WTC11 (cell line): ENCODE results near the gene NRXN3. TPM values are rescaled to one million over a fixed set of nuclear protein-coding genes. Genes with fewer than 3 reads are reported as not detected.

Experiments used
- ATAC-seq: fragments of 200-7000 bp; cut with Tn5 transposase; 2 replicates; pipeline ENCODE4 v1.10.0; 2021; ENCODE audit warnings: mild to moderate bottlenecking, moderate library complexity
- CTCF ChIA-PET: fragments of 300-600 bp; sonication (Branson Sonifier 250); formaldehyde crosslinking; loops from one replicate; lab custom pipeline; 2021; ENCODE audit warnings: antibody characterized with exemption; lab: Charles Lee
- POLR2A ChIA-PET: fragments of 350-600 bp; sonication (Branson Sonifier 250); formaldehyde crosslinking; loops from one replicate; lab custom pipeline; 2021; ENCODE audit warnings: antibody characterized with exemption; lab: Charles Lee
- DNase-seq: peaks from one replicate; pipeline ENCODE4 v3.0.0; 2021; ENCODE audit warnings: low spot score
- H3K27ac Mint-ChIP-seq: 2 replicates; pipeline ENCODE4 v1.8.0; 2021; ENCODE audit warnings: mixed read lengths
- H3K27me3 Mint-ChIP-seq: 2 replicates; pipeline ENCODE4 v1.8.0; 2021; ENCODE audit warnings: low read depth, mild to moderate bottlenecking, moderate library complexity, mixed read lengths
- H3K36me3 Mint-ChIP-seq: 2 replicates; pipeline ENCODE4 v1.8.0; 2021; ENCODE audit warnings: mixed read lengths
- H3K4me1 Mint-ChIP-seq: 2 replicates; pipeline ENCODE4 v1.8.0; 2022; ENCODE audit warnings: mixed read lengths
- H3K4me3 Mint-ChIP-seq: 2 replicates; pipeline ENCODE4 v1.8.0; 2021; ENCODE audit warnings: mild to moderate bottlenecking, moderate library complexity, mixed read lengths
- H3K9me3 Mint-ChIP-seq: 2 replicates; pipeline ENCODE4 v1.8.0; 2021; ENCODE audit warnings: mixed read lengths
- ESRRA ChIP-seq: sonication (generic); formaldehyde crosslinking; IDR thresholded peaks from 2 replicates; pipeline ENCODE4 v1.8.1; 2022; ENCODE audit warnings: mild to moderate bottlenecking, missing genetic modification reagents, borderline replicate concordance
- ETV6 ChIP-seq: sonication (generic); formaldehyde crosslinking; IDR thresholded peaks from 2 replicates; pipeline ENCODE4 v1.8.1; 2022; ENCODE audit warnings: mild to moderate bottlenecking, missing genetic modification reagents
- GRHL2 ChIP-seq: fragments of 250-450 bp; sonication (Bioruptor Pico); IDR thresholded peaks from 2 replicates; pipeline ENCODE4 v1.8.0; 2022; ENCODE audit warnings: mild to moderate bottlenecking, moderate library complexity; ENCODE audit not compliant: insufficient replicate concordance, severe bottlenecking
- HMGA2 ChIP-seq: fragments of 250-450 bp; sonication (Bioruptor Pico); IDR thresholded peaks from 2 replicates; pipeline ENCODE4 v1.4.0; 2021; ENCODE audit warnings: mild to moderate bottlenecking, moderate library complexity
- JAZF1 ChIP-seq: fragments of 250-450 bp; sonication (Bioruptor Pico); IDR thresholded peaks from 2 replicates; pipeline ENCODE4 v1.9.0; 2021; ENCODE audit warnings: moderate library complexity, mild to moderate bottlenecking, inconsistent platforms
- JUN ChIP-seq: sonication (generic); formaldehyde crosslinking; IDR thresholded peaks from 2 replicates; pipeline ENCODE4 v1.8.0; 2023; ENCODE audit warnings: mild to moderate bottlenecking, missing genetic modification reagents
- KAT7 ChIP-seq: sonication (generic); formaldehyde crosslinking; IDR thresholded peaks from 2 replicates; pipeline ENCODE4 v1.8.1; 2023; ENCODE audit warnings: missing genetic modification reagents, mild to moderate bottlenecking, borderline replicate concordance
- NFATC4 ChIP-seq: fragments of 250-450 bp; sonication (Bioruptor Pico); IDR thresholded peaks from 2 replicates; pipeline ENCODE4 v1.9.0; 2021; ENCODE audit warnings: mild to moderate bottlenecking
- NFYB ChIP-seq: sonication (generic); formaldehyde crosslinking; conservative IDR thresholded peaks from 2 replicates; pipeline ENCODE4 v1.8.0; 2022; ENCODE audit warnings: low read depth, missing genetic modification reagents
- NR2C2 ChIP-seq: sonication (generic); formaldehyde crosslinking; IDR thresholded peaks from 2 replicates; pipeline ENCODE4 v1.8.0; 2022; ENCODE audit warnings: mild to moderate bottlenecking, missing genetic modification reagents
- SMAD4 ChIP-seq: sonication (generic); formaldehyde crosslinking; IDR thresholded peaks from 2 replicates; pipeline ENCODE4 v1.8.0; 2022; ENCODE audit warnings: mild to moderate bottlenecking, missing genetic modification reagents
- SP1 ChIP-seq: sonication (generic); formaldehyde crosslinking; conservative IDR thresholded peaks from 2 replicates; pipeline ENCODE4 v1.8.1; 2022; ENCODE audit warnings: missing genetic modification reagents
- TCF7 ChIP-seq: sonication (generic); formaldehyde crosslinking; IDR thresholded peaks from 2 replicates; pipeline ENCODE4 v1.8.0; 2022; ENCODE audit warnings: mild to moderate bottlenecking, low read depth, missing genetic modification reagents, moderate library complexity
- ZNF138 ChIP-seq: sonication (generic); formaldehyde crosslinking; conservative IDR thresholded peaks from 2 replicates; pipeline ENCODE4 v1.8.1; 2022; ENCODE audit warnings: mild to moderate bottlenecking, moderate library complexity, missing genetic modification reagents
- ZNF317 ChIP-seq: sonication (generic); formaldehyde crosslinking; IDR thresholded peaks from 2 replicates; pipeline ENCODE4 v1.8.1; 2023; ENCODE audit warnings: low read depth, mild to moderate bottlenecking, moderate library complexity, missing genetic modification reagents, borderline replicate concordance
- total RNA-seq: library from RNA; stranded (reverse); gene quantifications from 3 replicates; pipeline ENCODE4 v1.2.3, GENCODE V29; 2021
- TF ChIP-seq, protein P1 (sequence below): sonication (generic); formaldehyde crosslinking; IDR thresholded peaks from 2 replicates; pipeline ENCODE4 v1.8.0; 2022; ENCODE audit warnings: mild to moderate bottlenecking, missing genetic modification reagents
- TF ChIP-seq, protein P2 (sequence below): sonication (generic); formaldehyde crosslinking; conservative IDR thresholded peaks from 2 replicates; pipeline ENCODE4 v1.8.1; 2022; ENCODE audit warnings: mild to moderate bottlenecking, missing genetic modification reagents
- TF ChIP-seq, protein P3 (sequence below): sonication (generic); formaldehyde crosslinking; IDR thresholded peaks from 2 replicates; pipeline ENCODE4 v1.8.0; 2023; ENCODE audit warnings: mild to moderate bottlenecking, missing genetic modification reagents
- TF ChIP-seq, protein P4 (sequence below): sonication (generic); formaldehyde crosslinking; IDR thresholded peaks from 2 replicates; pipeline ENCODE4 v1.8.1; 2023; ENCODE audit warnings: mild to moderate bottlenecking, moderate library complexity, missing genetic modification reagents
- TF ChIP-seq, protein P5 (sequence below): sonication (generic); formaldehyde crosslinking; IDR thresholded peaks from 2 replicates; pipeline ENCODE4 v1.8.0; 2023; ENCODE audit warnings: missing genetic modification reagents

Gene NRXN3
- total RNA-seq, 1 experiment from 2014 or later = 3.0 TPM

DNA sequence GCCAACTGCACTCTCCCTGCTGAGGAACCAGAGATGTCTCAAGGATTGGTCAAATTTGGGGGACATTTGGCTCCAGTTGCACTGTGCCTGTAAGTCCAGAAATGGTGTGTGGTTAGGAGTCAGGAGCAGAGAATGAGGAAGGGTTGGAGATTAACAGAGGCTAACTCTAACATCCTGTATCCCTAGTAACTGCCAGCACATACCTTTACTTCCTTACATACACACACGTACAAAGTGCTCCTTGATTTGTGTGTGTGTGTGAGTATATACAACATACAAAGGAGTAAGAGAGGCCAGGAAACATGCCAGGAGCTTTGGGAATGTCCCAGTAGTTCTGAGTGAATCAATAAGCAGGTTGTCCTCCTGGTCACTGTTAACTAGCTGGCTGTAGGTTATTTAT lies 39.8 kb upstream of the NRXN3 start (continued):
- TF ChIP-seq, protein P1, sequence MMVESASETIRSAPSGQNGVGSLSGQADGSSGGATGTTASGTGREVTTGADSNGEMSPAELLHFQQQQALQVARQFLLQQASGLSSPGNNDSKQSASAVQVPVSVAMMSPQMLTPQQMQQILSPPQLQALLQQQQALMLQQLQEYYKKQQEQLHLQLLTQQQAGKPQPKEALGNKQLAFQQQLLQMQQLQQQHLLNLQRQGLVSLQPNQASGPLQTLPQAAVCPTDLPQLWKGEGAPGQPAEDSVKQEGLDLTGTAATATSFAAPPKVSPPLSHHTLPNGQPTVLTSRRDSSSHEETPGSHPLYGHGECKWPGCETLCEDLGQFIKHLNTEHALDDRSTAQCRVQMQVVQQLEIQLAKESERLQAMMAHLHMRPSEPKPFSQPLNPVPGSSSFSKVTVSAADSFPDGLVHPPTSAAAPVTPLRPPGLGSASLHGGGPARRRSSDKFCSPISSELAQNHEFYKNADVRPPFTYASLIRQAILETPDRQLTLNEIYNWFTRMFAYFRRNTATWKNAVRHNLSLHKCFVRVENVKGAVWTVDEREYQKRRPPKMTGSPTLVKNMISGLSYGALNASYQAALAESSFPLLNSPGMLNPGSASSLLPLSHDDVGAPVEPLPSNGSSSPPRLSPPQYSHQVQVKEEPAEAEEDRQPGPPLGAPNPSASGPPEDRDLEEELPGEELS (CRISPR knock-in tag) = no peak
- no peak for TF ChIP-seq ZNF138 (CRISPR knock-in tag)

DNA sequence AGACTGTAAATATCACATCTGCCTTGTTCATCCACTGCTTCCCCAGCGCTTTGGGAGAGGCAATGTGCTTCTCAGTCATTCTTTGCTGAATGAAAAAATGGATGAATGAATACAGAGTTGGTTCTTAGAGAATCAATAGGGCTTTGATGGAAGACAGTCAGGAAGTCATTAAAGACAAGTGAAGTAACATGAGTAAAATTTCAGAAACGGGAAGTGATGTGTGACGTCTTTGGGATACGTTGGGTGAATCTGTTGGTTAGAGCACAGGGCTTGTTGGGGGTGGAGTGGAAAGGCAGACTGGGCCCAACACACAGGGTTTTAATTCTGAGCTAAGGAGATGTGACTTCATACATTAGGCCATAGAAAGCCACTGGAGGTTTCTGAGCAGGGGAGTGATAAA lies 39.0 kb upstream of the NRXN3 start:
- no peaks in the 10 kb centered on the region for H3K27me3 Mint-ChIP-seq
- ATAC-seq = no peak
- peaks cover 11% of the 10 kb centered on the region for H3K4me1 Mint-ChIP-seq
- ChIA-PET POLR2A (no interaction called here), CTCF (no interaction called here)
- DNase-seq = no peak
- no peak overlapping the region for H3K4me3 Mint-ChIP-seq
- no peak for TF ChIP-seq JUN (CRISPR knock-in tag)
- TF ChIP-seq NFATC4 (CRISPR knock-in tag) = no peak
- no peak for TF ChIP-seq KAT7 (CRISPR knock-in tag)
- TF ChIP-seq JAZF1 (CRISPR knock-in tag) = no peak
- no peak for TF ChIP-seq HMGA2 (CRISPR knock-in tag)
- TF ChIP-seq, protein P2, sequence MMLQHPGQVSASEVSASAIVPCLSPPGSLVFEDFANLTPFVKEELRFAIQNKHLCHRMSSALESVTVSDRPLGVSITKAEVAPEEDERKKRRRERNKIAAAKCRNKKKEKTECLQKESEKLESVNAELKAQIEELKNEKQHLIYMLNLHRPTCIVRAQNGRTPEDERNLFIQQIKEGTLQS (CRISPR knock-in tag) = no peak
- TF ChIP-seq NR2C2 (CRISPR knock-in tag) = no peak
- TF ChIP-seq, protein P3, sequence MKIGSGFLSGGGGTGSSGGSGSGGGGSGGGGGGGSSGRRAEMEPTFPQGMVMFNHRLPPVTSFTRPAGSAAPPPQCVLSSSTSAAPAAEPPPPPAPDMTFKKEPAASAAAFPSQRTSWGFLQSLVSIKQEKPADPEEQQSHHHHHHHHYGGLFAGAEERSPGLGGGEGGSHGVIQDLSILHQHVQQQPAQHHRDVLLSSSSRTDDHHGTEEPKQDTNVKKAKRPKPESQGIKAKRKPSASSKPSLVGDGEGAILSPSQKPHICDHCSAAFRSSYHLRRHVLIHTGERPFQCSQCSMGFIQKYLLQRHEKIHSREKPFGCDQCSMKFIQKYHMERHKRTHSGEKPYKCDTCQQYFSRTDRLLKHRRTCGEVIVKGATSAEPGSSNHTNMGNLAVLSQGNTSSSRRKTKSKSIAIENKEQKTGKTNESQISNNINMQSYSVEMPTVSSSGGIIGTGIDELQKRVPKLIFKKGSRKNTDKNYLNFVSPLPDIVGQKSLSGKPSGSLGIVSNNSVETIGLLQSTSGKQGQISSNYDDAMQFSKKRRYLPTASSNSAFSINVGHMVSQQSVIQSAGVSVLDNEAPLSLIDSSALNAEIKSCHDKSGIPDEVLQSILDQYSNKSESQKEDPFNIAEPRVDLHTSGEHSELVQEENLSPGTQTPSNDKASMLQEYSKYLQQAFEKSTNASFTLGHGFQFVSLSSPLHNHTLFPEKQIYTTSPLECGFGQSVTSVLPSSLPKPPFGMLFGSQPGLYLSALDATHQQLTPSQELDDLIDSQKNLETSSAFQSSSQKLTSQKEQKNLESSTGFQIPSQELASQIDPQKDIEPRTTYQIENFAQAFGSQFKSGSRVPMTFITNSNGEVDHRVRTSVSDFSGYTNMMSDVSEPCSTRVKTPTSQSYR (CRISPR knock-in tag) = no peak
- TF ChIP-seq ETV6 (CRISPR knock-in tag) = no peak
- no peak for TF ChIP-seq SP1 (CRISPR knock-in tag)
- TF ChIP-seq ZNF317 (CRISPR knock-in tag) = no peak
- TF ChIP-seq, protein P4, sequence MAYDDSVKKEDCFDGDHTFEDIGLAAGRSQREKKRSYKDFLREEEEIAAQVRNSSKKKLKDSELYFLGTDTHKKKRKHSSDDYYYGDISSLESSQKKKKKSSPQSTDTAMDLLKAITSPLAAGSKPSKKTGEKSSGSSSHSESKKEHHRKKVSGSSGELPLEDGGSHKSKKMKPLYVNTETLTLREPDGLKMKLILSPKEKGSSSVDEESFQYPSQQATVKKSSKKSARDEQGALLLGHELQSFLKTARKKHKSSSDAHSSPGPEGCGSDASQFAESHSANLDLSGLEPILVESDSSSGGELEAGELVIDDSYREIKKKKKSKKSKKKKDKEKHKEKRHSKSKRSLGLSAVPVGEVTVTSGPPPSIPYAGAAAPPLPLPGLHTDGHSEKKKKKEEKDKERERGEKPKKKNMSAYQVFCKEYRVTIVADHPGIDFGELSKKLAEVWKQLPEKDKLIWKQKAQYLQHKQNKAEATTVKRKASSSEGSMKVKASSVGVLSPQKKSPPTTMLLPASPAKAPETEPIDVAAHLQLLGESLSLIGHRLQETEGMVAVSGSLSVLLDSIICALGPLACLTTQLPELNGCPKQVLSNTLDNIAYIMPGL (CRISPR knock-in tag) = no peak
- TF ChIP-seq ESRRA = no peak
- no peak for TF ChIP-seq NFYB (CRISPR knock-in tag)
- TF ChIP-seq GRHL2 (CRISPR knock-in tag) = no peak
- TF ChIP-seq, protein P5, sequence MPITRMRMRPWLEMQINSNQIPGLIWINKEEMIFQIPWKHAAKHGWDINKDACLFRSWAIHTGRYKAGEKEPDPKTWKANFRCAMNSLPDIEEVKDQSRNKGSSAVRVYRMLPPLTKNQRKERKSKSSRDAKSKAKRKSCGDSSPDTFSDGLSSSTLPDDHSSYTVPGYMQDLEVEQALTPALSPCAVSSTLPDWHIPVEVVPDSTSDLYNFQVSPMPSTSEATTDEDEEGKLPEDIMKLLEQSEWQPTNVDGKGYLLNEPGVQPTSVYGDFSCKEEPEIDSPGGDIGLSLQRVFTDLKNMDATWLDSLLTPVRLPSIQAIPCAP = no peak
- TF ChIP-seq SMAD4 (CRISPR knock-in tag) = no peak
- no peak for TF ChIP-seq TCF7 (CRISPR knock-in tag)
- no peaks in the 10 kb centered on the region for H3K36me3 Mint-ChIP-seq
- no peaks in the 10 kb centered on the region for H3K9me3 Mint-ChIP-seq
- H3K27ac Mint-ChIP-seq = no peak overlapping the region
